ENCODE data around the gene FSIP1.

The FSIP1 gene

DNA sequence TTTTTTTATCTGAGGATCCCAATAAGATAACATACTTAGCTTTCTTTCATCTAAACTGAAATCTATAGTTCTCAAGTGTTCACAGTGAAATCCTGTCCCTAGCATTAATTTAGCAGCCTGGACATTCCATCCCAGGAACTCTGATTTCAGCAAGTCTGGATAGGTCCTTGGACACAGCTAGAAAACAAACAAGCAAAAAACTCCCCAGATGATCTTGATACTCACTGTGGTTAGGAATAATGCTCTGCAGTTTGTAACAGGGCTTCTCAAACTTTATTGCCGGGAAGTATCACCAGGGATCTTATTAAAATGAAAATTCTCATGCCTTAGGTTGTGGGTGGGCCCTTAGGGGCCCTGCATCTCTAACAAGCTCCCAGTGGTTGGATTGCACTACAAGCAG, 177.5 kb downstream of the FSIP1 start:
- TF ChIP-seq, protein P1, sequence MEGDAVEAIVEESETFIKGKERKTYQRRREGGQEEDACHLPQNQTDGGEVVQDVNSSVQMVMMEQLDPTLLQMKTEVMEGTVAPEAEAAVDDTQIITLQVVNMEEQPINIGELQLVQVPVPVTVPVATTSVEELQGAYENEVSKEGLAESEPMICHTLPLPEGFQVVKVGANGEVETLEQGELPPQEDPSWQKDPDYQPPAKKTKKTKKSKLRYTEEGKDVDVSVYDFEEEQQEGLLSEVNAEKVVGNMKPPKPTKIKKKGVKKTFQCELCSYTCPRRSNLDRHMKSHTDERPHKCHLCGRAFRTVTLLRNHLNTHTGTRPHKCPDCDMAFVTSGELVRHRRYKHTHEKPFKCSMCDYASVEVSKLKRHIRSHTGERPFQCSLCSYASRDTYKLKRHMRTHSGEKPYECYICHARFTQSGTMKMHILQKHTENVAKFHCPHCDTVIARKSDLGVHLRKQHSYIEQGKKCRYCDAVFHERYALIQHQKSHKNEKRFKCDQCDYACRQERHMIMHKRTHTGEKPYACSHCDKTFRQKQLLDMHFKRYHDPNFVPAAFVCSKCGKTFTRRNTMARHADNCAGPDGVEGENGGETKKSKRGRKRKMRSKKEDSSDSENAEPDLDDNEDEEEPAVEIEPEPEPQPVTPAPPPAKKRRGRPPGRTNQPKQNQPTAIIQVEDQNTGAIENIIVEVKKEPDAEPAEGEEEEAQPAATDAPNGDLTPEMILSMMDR (IDR thresholded peaks at IDR 0.05; ENCODE audit: low read depth, low read length, missing control alignments): no peak

DNA sequence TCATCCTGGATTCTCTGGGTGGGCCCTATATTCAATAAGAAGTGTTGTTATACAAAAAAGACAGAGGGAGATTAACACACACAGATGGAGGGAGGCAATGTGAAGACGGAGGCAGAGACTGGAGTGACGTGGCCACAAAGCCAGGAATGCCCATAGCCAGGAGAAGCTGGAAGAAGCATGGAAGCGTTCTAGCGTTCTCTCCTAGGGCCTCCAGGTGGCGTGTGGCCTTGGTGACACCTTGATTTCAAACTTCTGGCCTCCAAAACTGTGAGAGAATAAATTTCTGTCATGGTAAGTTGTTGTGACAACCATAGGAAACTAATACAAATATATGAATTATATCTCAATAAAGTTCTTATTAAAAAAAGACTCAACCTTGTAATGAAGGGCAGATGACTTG, 180.5 kb downstream of the FSIP1 start:
- TF ChIP-seq, protein P1 (IDR thresholded peaks at IDR 0.05; ENCODE audit: low read depth, low read length, missing control alignments): no peak
- H3K4me3 ChIP-seq (ENCODE audit: low read depth, low read length): no peak overlapping the region
- no peak for DNase-seq (ENCODE audit: low read depth)
- in situ Hi-C loops (cut with HindIII; ENCODE audit: low sequenced_read_pairs): no loop called here

More for the DNA sequence above, 177.5 kb downstream of the FSIP1 start:
- DNase-seq (ENCODE audit: low read depth): no peak
- in situ Hi-C loops (cut with HindIII; ENCODE audit: low sequenced_read_pairs): no loop called here
- no peak overlapping the region for H3K4me3 ChIP-seq (ENCODE audit: low read depth, low read length)

DNA sequence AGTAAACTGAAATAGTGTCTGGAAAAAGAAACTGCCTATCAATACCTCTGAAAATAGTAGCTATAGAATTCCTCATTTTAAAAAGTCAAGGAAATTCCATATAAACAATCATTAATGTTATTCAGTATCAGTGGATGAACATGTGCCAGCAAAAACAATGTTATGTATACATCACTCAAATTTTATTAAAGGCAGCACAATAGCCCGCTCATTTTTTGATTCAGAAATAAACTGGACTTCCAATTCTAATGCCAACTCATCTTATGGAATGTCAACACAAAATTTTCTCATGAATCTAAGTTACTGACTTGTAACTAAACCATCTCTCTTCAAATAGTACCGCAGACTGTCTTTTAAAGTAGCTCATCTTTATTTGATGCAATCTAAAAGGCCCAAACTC, 182.8 kb downstream of the FSIP1 start:
- in situ Hi-C loops (cut with HindIII; ENCODE audit: low sequenced_read_pairs): no loop called here
- no peak overlapping the region for H3K4me3 ChIP-seq (ENCODE audit: low read depth, low read length)
- TF ChIP-seq, protein P1 (IDR thresholded peaks at IDR 0.05; ENCODE audit: low read depth, low read length, missing control alignments): no peak
- no peak for DNase-seq (ENCODE audit: low read depth)

DNA sequence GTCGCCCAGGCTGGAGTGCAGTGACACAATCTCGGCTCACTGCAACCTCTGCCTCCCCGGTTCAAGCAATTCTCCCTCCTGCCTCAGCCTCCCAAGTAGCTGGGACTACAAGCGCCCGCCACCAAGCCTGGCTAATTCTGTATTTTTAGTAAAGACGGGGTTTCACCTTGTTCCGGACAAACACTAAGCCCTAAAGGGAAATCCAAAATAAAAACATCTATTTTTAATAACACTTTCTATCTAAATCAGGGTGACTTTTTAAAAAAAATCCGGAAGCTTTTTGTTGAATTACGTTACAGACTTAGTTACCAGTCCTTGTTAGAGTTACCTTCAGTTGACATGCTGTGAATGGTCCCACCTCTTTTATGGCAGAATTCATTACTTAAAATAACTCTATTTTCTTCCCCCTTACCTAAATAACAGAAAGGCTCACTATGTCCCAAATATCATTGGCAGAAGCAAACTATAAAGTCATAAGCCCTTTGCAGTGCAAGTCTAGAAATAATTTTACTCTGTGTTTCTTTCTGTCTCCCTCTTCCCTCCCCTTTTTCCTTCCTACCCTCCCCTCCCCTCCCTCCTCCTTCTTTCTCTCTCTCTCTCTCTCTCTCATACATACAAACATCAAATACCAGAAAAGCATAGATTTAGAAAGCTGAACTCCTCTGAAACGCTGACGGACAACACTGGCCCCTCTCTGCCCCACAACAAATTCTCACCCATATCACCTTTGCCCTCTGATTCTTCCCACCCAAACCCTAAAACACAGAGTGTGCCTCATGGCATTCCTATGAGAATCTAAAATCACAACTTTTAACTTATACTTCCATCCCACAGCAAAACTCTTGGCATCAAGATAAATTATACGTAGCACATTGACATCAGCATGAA, 183.4 kb downstream of the FSIP1 start:
- H3K4me3 ChIP-seq (ENCODE audit: low read depth, low read length): no peak overlapping the region
- in situ Hi-C loops (cut with HindIII; ENCODE audit: low sequenced_read_pairs): no loop called here
- TF ChIP-seq, protein P1 (IDR thresholded peaks at IDR 0.05; ENCODE audit: low read depth, low read length, missing control alignments): no peak
- DNase-seq (ENCODE audit: low read depth): no peak

DNA sequence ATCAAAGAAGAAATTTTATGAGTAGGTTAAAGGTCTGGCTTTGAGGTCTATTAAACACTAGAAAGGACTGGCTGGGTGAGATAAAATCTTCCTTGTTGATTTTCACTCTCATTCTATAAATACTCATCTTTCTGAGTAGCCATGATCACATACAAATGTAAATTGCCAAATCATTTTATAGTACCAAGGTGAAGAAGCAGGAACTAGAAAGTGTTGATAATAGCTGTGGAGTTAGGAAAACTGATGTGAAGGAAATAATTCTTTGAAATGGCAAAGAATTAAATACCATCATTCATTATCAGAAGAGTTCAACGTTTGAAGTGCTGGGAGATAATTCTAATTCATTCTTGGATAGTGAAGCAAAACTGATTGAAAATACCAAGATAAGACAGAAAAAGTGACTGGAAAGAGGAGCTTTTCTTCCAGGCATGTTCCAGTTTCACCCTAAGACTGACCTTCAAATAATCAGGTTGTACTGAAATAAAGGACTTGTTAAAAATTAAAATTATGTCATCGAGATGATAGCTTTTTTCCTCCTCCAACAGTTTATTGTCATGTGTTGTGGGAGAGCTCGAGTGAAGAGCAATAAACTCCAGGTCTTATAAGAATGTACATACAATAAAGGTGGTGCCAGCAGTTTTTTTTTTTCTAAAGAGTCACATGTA, 184.3 kb downstream of the FSIP1 start:
- TF ChIP-seq, protein P1 (IDR thresholded peaks at IDR 0.05; ENCODE audit: low read depth, low read length, missing control alignments): no peak
- in situ Hi-C loops (cut with HindIII; ENCODE audit: low sequenced_read_pairs): no loop called here
- no peak overlapping the region for H3K4me3 ChIP-seq (ENCODE audit: low read depth, low read length)
- DNase-seq (ENCODE audit: low read depth): no peak

DNA sequence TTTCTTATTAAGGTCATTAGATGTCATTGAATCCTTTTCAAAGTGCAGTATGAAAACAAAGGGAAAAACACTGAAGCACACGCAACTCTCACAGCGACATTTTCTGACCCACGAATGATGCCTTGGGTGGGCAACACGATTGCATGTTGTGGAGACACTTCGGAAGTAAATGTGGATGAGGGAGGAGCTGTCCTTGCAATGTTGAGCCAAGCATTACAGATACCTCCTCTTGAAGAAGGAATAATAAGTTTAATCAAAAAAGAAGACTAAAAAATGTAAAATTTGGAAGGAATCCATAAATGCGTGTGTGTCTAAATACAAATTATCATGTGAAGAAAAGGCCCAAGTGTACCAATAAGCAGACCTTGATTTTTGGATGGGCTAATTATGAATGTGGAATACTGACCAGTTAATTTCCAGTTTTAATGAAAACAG, 184.9 kb downstream of the FSIP1 start:
- H3K4me3 ChIP-seq (ENCODE audit: low read depth, low read length): no peak overlapping the region
- TF ChIP-seq, protein P1 (IDR thresholded peaks at IDR 0.05; ENCODE audit: low read depth, low read length, missing control alignments): no peak
- in situ Hi-C loops (cut with HindIII; ENCODE audit: low sequenced_read_pairs): no loop called here
- peak; percentile 50 for DNase-seq (ENCODE audit: low read depth)
